GM18505 (cell line): ENCODE results near the gene HTR1B.

ENCODE experiments used
- ATAC-seq: cut with Tn5 transposase; IDR thresholded peaks from one replicate; pipeline ENCODE4 v1.9.1; 2021; ENCODE audit not compliant: unreplicated experiment
- POLR2A ChIP-seq: IDR thresholded peaks from 4 replicates; pipeline ENCODE4 v1.6.1; 2011; ENCODE audit warnings: borderline replicate concordance; ENCODE audit not compliant: insufficient read depth, insufficient read length; ENCODE audit errors: extremely low read depth

Gene HTR1B

GRCh38 chr6:77463308-77463860, at the start of gene HTR1B:
Gene HTR1B, minus strand, starts transcription at chr6:77463491. Its CDS starts 88 bp downstream, at chr6:77463403.
- TF ChIP-seq POLR2A: no peak

GRCh38 chr6:77512554-77512953, 49.3 kb upstream of the HTR1B start:
- TF ChIP-seq POLR2A: no peak
- ATAC-seq: no peak

More at GRCh38 chr6:77463308-77463860, at the start of gene HTR1B:
- no peak for ATAC-seq

- ATAC-seq: no peak
- no peak for TF ChIP-seq POLR2A
These were observed 48.6 kb upstream of the HTR1B start for GRCh38 chr6:77511860-77512259.

GRCh38 chr6:77502981-77503380, 39.7 kb upstream of the HTR1B start:
- no peak for ATAC-seq
- no peak for TF ChIP-seq POLR2A

GRCh38 chr6:77492530-77492929, 29.2 kb upstream of the HTR1B start:
- ATAC-seq: no peak

GRCh38 chr6:77487808-77488425, 24.6 kb upstream of the HTR1B start:
- no peak for TF ChIP-seq POLR2A
- no peak for ATAC-seq

More at GRCh38 chr6:77492530-77492929, 29.2 kb upstream of the HTR1B start:
- TF ChIP-seq POLR2A: no peak

- no peak for ATAC-seq
- TF ChIP-seq POLR2A: no peak
These were observed 19.7 kb upstream of the HTR1B start for GRCh38 chr6:77482981-77483380.

GRCh38 chr6:77474973-77475372, 11.7 kb upstream of the HTR1B start:
- ATAC-seq: no peak
- no peak for TF ChIP-seq POLR2A

GRCh38 chr6:77474286-77474956, 11.1 kb upstream of the HTR1B start:
- TF ChIP-seq POLR2A: no peak
- no peak for ATAC-seq

- TF ChIP-seq POLR2A: no peak
- ATAC-seq: no peak
These were observed 7.7 kb upstream of the HTR1B start for GRCh38 chr6:77470983-77471382.

GRCh38 chr6:77468939-77469338, 5.6 kb upstream of the HTR1B start:
- no peak for ATAC-seq
- no peak for TF ChIP-seq POLR2A

GRCh38 chr6:77466451-77467437, 3.5 kb upstream of the HTR1B start:
- peak; percentile 56 for ATAC-seq

GRCh38 chr6:77466055-77466450, 2.8 kb upstream of the HTR1B start:
- peak; percentile 85 for ATAC-seq
- no peak for TF ChIP-seq POLR2A

More at GRCh38 chr6:77466451-77467437, 3.5 kb upstream of the HTR1B start:
- no peak for TF ChIP-seq POLR2A
